K562 (cell line): ENCODE results near the gene MUCL3. TPM values are rescaled to one million over a fixed set of nuclear protein-coding genes. Genes with fewer than 3 reads are reported as not detected.

Source experiments
- CBFB ChIP-seq: sonication (generic); formaldehyde crosslinking; IDR thresholded peaks from 2 replicates; pipeline ENCODE4 v1.4.0; 2020; ENCODE audit warnings: mild to moderate bottlenecking, missing genetic modification reagents
- CCAR2 ChIP-seq: fragments of 200-400 bp; formaldehyde crosslinking; IDR thresholded peaks from 2 replicates; pipeline ENCODE4 v1.6.1; 2017; ENCODE audit warnings: mild to moderate bottlenecking, low read depth, low read length
- CCNT2 ChIP-seq: IDR thresholded peaks from 2 replicates; pipeline ENCODE4 v1.6.1; 2011; ENCODE audit warnings: borderline replicate concordance, low read depth, mild to moderate bottlenecking, moderate library complexity, mixed read lengths, low read length; ENCODE audit not compliant: insufficient read length; ENCODE audit errors: extremely low read depth
- CHCHD3 ChIP-seq: fragments of 250-450 bp; sonication (Bioruptor Pico); IDR thresholded peaks from 2 replicates; pipeline ENCODE4 v2.1.2; 2022; ENCODE audit warnings: mild to moderate bottlenecking
- L3MBTL2 ChIP-seq: fragments of 450-650 bp; IDR thresholded peaks from 2 replicates; pipeline ENCODE4 v1.6.1; 2016; ENCODE audit warnings: mild to moderate bottlenecking, moderate library complexity
- LEF1 ChIP-seq: fragments of 450-650 bp; IDR thresholded peaks from 2 replicates; pipeline ENCODE4 v1.6.1; 2016; ENCODE audit warnings: mild to moderate bottlenecking
- MCM5 ChIP-seq: fragments of 450-650 bp; IDR thresholded peaks from 2 replicates; pipeline ENCODE4 v1.6.1; 2016; ENCODE audit warnings: low read depth
- POLR2A ChIP-seq: fragments of 450-650 bp; conservative IDR thresholded peaks from 2 replicates; pipeline ENCODE4 v1.6.1; 2016
- SMARCA4 ChIP-seq: fragments of 450-650 bp; IDR thresholded peaks from 2 replicates; pipeline ENCODE4 v1.6.1; 2016
- SMC3 ChIP-seq: conservative IDR thresholded peaks from 2 replicates; pipeline ENCODE4 v1.6.1; 2011; ENCODE audit warnings: low read depth, low read length, improper control_type of control experiment; ENCODE audit not compliant: insufficient read depth
- SRF ChIP-seq, 2 experiments: fragments of 250-450, 450-650 bp in 1 of 2; sonication (Bioruptor Pico) in 1 of 2; sonication (generic) in 1 of 2; formaldehyde crosslinking; IDR thresholded peaks; 2 replicates each; pipeline versions ENCODE4 v1.5.0 to v1.5.1; 2020 to 2022; ENCODE audit warnings: mild to moderate bottlenecking in 1 of 2, missing genetic modification reagents in 1 of 2
- TOE1 ChIP-seq, 2 experiments: fragments of 450-650 bp in 1 of 2; sonication (generic) in 1 of 2; formaldehyde crosslinking in 1 of 2; IDR thresholded peaks; 2 replicates each; pipeline versions ENCODE4 v1.7.1 to v1.8.0; 2016 to 2022; ENCODE audit warnings: borderline replicate concordance in 2 of 2, mild to moderate bottlenecking in 2 of 2, antibody characterized with exemption in 1 of 2, inconsistent platforms in 1 of 2, low read depth in 1 of 2, missing genetic modification reagents in 1 of 2, moderate library complexity in 1 of 2
- YY1 ChIP-seq, 3 experiments: IDR thresholded peaks; 2 replicates each; pipeline ENCODE4 v1.6.1; 2011; ENCODE audit warnings: low read length in 2 of 3, mild to moderate bottlenecking in 2 of 3, moderate library complexity in 2 of 3, borderline replicate concordance in 1 of 3, control low read depth in 1 of 3, low read depth in 1 of 3; ENCODE audit not compliant: insufficient read depth in 3 of 3, insufficient replicate concordance in 2 of 3, control insufficient read depth in 1 of 3, insufficient read length in 1 of 3; ENCODE audit errors: extremely low read depth in 1 of 3
- ZC3H4 ChIP-seq: sonication (generic); formaldehyde crosslinking; IDR thresholded peaks from 2 replicates; pipeline ENCODE4 v1.9.0; 2021; ENCODE audit warnings: missing genetic modification reagents, borderline replicate concordance
- ZFP1 ChIP-seq: fragments of 450-650 bp; formaldehyde crosslinking; IDR thresholded peaks from 2 replicates; pipeline ENCODE4 v1.4.0; 2020; ENCODE audit warnings: mild to moderate bottlenecking, mixed read lengths
- ZNF143 ChIP-seq: sonication (generic); formaldehyde crosslinking; IDR thresholded peaks from 2 replicates; pipeline ENCODE4 v1.9.0; 2022; ENCODE audit warnings: mild to moderate bottlenecking, missing genetic modification reagents
- polyA plus RNA-seq, 8 experiments: library from polyadenylated mRNA; depleted of rRNA in 4 of 8; stranded (reverse) in 5 of 8; unstranded in 3 of 8; fragments of >200 nt; fragmentation: Nextera tagmentation in 2 of 8; fragmentation: Illumina TruSeq in 1 of 8; extraction: Ambion mirVana in 2 of 8; extraction: Trizol in 1 of 8; gene quantifications; 2 replicates each; pipeline versions ENCODE4 v1.2.1 to v1.2.3, GENCODE V29; 2011 to 2014; ENCODE audit warnings: inconsistent platforms in 1 of 8, missing spikeins in 1 of 8
- total RNA-seq, 7 experiments: library from RNA; depleted of rRNA in 6 of 7; stranded (reverse); fragments of >200 nt in 6 of 7; fragmentation: Illumina TruSeq in 2 of 7; extraction: Trizol in 2 of 7; gene quantifications; 2 replicates each; pipeline versions ENCODE4 v1.2.1 to v1.2.3, GENCODE V29; 2011 to 2021; ENCODE audit warnings: low replicate concordance in 1 of 7
- TF ChIP-seq, protein P1 (sequence below): fragments of 450-650 bp; formaldehyde crosslinking; IDR thresholded peaks from 2 replicates; pipeline ENCODE4 v1.4.0; 2022; ENCODE audit warnings: mild to moderate bottlenecking, moderate library complexity

MUCL3 gene
- total and polyA plus RNA-seq, 9 of the 15 experiments (the other 6 are each of a cell fraction or from before 2014, with no cell fraction given): 0.07 TPM; not detected in 8

DNA sequence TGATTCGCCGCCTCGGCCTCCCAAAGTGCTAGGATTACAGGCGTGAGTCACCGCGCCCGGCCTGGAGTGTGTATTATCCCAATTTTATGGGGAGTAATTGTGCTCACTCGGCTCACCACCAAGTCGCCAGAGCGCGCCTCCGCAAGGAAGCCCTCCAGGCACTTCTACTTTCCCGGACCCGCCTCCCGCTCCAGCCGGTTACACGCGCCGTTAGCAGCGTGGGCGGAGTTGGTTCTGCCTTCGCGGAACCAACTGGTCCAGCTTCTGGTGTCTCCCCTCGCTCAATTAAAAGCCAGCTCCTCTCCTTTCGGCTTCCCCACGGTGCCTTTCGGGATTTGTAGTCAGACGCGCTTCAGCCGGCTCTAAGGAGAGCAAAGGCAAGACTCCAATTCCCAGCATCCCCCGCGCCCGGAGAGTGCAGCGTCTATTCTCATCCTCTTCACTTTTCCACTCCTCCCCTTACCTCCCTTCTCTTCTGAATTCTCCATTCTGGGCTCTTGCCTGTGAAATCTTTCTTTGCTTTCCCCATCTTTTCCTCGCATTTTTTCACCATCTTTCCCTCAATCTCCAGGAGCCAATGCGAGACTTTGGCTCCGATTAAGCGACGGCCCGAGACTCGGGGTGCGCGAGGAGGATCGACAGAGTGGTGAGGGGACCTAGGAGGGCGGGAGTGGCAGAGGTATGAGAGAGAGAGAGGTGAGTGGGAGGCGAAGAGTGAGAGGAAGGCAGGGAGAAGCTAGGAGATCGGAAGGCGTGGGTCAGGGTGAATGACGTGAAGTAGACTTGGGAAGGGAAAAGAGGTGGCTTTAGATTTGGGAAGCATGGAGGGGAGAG, 32.8 kb upstream of the MUCL3 start, which contains the start of gene GTF2H4 (continued):
- TF ChIP-seq, protein P1, sequence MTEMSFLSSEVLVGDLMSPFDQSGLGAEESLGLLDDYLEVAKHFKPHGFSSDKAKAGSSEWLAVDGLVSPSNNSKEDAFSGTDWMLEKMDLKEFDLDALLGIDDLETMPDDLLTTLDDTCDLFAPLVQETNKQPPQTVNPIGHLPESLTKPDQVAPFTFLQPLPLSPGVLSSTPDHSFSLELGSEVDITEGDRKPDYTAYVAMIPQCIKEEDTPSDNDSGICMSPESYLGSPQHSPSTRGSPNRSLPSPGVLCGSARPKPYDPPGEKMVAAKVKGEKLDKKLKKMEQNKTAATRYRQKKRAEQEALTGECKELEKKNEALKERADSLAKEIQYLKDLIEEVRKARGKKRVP (CRISPR knock-in tag): peak; percentile 34; the same call in 1 of the 2 replicates
- peak; percentile 98 for TF ChIP-seq ZNF143
- TF ChIP-seq CBFB (CRISPR knock-in tag): peak; percentile 74; the same call in 1 of the 2 replicates
- peak; percentile 52 for TF ChIP-seq LEF1
- peak; percentile 49 for TF ChIP-seq CCNT2
- TF ChIP-seq ZFP1 (CRISPR knock-in tag): no peak
- peak; percentile 83 for TF ChIP-seq POLR2A
- TF ChIP-seq MCM5: no peak
- TF ChIP-seq SMC3: 0 out of 2 replicates have a peak, but pooled peaks have one; percentile 3
- TF ChIP-seq SRF (CRISPR knock-in tag; IDR thresholded peaks at IDR 0.05): peak in 1 of 2 experiments; percentile 80; a peak in 2 of 4 replicates
- TF ChIP-seq CHCHD3: no peak
- TF ChIP-seq ZC3H4 (CRISPR knock-in tag): no peak
- TF ChIP-seq L3MBTL2: peak; percentile 93
- TF ChIP-seq SMARCA4: peak; percentile 62; the same call in 1 of the 2 replicates
- peak; percentile 96 for TF ChIP-seq TOE1 (IDR thresholded peaks at IDR 0.05; ENCODE audit: borderline replicate concordance)
- TF ChIP-seq TOE1 (CRISPR knock-in tag; IDR thresholded peaks at IDR 0.05; ENCODE audit: borderline replicate concordance, low read depth): peak; percentile 47; the same call in 1 of the 2 replicates
- TF ChIP-seq CCAR2: no peak
- peak in 1 of 3 experiments; percentile 71 for TF ChIP-seq YY1 (IDR thresholded peaks at IDR 0.05; ENCODE audit: borderline replicate concordance in 1 of 3, control insufficient read depth in 1 of 3, extremely low read depth in 1 of 3, insufficient read depth in 3 of 3, insufficient read length in 1 of 3, insufficient replicate concordance in 2 of 3, low read depth in 1 of 3, low read length in 2 of 3)
